ENCODE measurements around the gene TNFRSF1B.

The TNFRSF1B gene

DNA sequence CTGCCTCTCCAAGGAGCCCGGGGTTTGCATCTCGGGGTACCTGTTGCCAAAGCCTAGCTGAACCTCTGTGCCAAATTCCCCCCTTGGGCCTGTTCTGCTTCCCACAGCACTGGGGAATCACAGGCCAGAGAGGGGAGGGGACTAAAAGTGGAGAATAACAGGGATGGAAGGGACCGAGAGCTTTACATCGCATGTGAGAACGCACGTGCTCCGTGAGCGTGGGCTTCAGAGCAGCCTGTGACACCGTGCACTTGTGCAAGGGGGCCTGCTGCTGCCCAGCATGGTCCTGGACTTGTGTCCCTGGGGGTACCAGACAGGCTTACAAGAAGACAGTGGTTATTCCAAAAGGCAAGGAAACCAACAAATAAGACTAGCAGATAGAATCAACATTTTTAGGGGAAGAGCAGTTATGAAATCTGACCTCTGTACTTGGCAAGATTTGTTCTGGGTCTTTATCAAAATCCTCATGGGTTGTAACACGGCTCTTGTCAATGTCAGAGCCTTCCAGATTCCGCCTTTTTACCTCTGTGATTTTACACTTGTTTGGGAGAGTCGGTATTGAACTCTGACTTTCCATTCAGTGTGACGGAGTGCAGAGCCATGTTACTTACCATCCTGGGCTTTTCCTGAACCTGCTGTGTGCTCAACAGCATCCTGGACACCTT, 36.2 kb upstream of the TNFRSF1B start:
- H3K27ac ChIP-seq (ENCODE audit: insufficient read depth, low read length, poor library complexity, severe bottlenecking): no peak overlapping the region
- H3K4me1 ChIP-seq (ENCODE audit: control insufficient read depth, insufficient read depth, low read length, poor library complexity, severe bottlenecking): peaks cover 30% of the 10 kb centered on the region
- DNase-seq: no peak
- H3K9me3 ChIP-seq (ENCODE audit: control insufficient read depth, low read length): no peaks in the 10 kb centered on the region
- no peaks in the 10 kb centered on the region for H3K27me3 ChIP-seq (replicated peaks; ENCODE audit: control insufficient read depth, insufficient read depth, low read length, poor library complexity, severe bottlenecking)
- no peak overlapping the region for H3K4me3 ChIP-seq (ENCODE audit: insufficient read depth, low read depth, low read length, poor library complexity, severe bottlenecking)
- H3K36me3 ChIP-seq (ENCODE audit: control insufficient read depth, insufficient read depth, low read length): no peaks in the 10 kb centered on the region

DNA sequence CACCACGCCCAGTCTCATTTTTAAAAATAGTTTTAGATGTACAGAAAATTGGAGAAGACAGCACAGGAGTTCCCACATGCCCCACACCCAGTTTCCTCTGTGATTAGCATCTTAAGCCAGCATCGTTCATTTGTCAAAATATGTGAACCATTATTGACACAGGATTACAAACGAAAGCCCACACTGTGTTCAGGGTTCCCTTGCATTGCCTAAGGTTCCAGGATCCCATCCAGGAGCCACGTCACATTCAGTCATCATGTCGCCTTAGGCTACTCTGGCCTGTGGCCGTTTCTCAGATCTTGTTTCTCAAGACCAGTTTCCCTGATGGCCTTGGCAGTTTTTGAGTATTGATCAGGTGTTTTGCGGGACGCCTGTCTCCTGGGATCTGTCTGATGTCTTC, 34.7 kb upstream of the TNFRSF1B start:
- no peaks in the 10 kb centered on the region for H3K9me3 ChIP-seq (ENCODE audit: control insufficient read depth, low read length)
- H3K4me3 ChIP-seq (ENCODE audit: insufficient read depth, low read depth, low read length, poor library complexity, severe bottlenecking): no peak overlapping the region
- peak overlapping the region; percentile 65 for H3K27ac ChIP-seq (ENCODE audit: insufficient read depth, low read length, poor library complexity, severe bottlenecking)
- no peaks in the 10 kb centered on the region for H3K36me3 ChIP-seq (ENCODE audit: control insufficient read depth, insufficient read depth, low read length)
- H3K27me3 ChIP-seq (replicated peaks; ENCODE audit: control insufficient read depth, insufficient read depth, low read length, poor library complexity, severe bottlenecking): no peaks in the 10 kb centered on the region
- no peak for DNase-seq
- H3K4me1 ChIP-seq (ENCODE audit: control insufficient read depth, insufficient read depth, low read length, poor library complexity, severe bottlenecking): peaks cover 23% of the 10 kb centered on the region

DNA sequence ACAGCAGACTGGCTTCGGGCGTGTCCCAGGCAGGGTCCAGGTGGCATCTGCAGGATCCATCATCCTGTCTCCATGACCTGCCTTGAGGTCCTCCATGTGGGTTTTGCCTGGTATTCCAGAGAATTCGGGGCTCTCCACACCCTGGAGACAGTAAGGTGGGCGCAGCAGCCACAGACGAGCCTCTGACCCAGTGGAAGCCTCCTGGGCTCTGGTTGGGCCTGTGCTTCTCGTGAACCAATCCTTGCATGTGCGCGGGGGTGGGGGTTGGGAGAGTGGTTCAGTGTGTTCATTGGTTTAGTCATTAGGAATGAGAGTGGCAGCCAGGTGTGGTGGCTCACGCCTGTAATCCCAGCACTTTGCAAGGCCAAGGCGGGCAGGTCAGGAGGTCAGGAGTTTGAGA, 32.1 kb upstream of the TNFRSF1B start:
- Histone ChIP-seq H3K4me1 (ENCODE audit: control insufficient read depth, insufficient read depth, low read length, poor library complexity, severe bottlenecking) (peaks cover 23% of the 10 kb centered on the region), H3K4me3 (ENCODE audit: insufficient read depth, low read depth, low read length, poor library complexity, severe bottlenecking) (no peak overlapping the region), H3K27ac (ENCODE audit: insufficient read depth, low read length, poor library complexity, severe bottlenecking) (no peak overlapping the region), H3K9me3 (ENCODE audit: control insufficient read depth, low read length) (no peaks in the 10 kb centered on the region), H3K36me3 (ENCODE audit: control insufficient read depth, insufficient read depth, low read length) (no peaks in the 10 kb centered on the region), H3K27me3 (replicated peaks; ENCODE audit: control insufficient read depth, insufficient read depth, low read length, poor library complexity, severe bottlenecking) (no peaks in the 10 kb centered on the region)
- DNase-seq: no peak

DNA sequence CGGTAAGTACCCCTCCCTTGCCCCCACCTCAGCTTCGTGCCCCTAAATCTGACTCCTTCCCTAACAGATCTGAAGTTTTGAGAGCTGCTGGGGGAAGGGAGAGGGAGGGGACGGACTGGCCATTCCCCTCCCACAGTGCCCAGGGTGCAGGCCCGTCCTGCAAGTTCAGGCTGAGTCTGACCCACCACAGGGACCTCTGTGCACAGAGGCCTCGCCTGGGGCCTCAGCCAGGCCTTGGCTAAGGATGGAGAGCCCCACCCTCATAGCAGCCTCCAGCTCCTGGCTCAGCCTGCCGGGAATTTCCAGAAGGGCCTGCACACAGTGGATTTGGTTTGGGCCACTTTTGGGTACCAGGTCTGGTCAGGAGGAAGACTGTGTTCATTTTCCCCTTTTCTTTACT, 31.2 kb upstream of the TNFRSF1B start:
- Histone ChIP-seq H3K4me3 (ENCODE audit: insufficient read depth, low read depth, low read length, poor library complexity, severe bottlenecking) (no peak overlapping the region), H3K27ac (ENCODE audit: insufficient read depth, low read length, poor library complexity, severe bottlenecking) (no peak overlapping the region), H3K27me3 (replicated peaks; ENCODE audit: control insufficient read depth, insufficient read depth, low read length, poor library complexity, severe bottlenecking) (no peaks in the 10 kb centered on the region), H3K36me3 (ENCODE audit: control insufficient read depth, insufficient read depth, low read length) (no peaks in the 10 kb centered on the region), H3K9me3 (ENCODE audit: control insufficient read depth, low read length) (no peaks in the 10 kb centered on the region), H3K4me1 (ENCODE audit: control insufficient read depth, insufficient read depth, low read length, poor library complexity, severe bottlenecking) (peaks cover 20% of the 10 kb centered on the region)
- DNase-seq: no peak

DNA sequence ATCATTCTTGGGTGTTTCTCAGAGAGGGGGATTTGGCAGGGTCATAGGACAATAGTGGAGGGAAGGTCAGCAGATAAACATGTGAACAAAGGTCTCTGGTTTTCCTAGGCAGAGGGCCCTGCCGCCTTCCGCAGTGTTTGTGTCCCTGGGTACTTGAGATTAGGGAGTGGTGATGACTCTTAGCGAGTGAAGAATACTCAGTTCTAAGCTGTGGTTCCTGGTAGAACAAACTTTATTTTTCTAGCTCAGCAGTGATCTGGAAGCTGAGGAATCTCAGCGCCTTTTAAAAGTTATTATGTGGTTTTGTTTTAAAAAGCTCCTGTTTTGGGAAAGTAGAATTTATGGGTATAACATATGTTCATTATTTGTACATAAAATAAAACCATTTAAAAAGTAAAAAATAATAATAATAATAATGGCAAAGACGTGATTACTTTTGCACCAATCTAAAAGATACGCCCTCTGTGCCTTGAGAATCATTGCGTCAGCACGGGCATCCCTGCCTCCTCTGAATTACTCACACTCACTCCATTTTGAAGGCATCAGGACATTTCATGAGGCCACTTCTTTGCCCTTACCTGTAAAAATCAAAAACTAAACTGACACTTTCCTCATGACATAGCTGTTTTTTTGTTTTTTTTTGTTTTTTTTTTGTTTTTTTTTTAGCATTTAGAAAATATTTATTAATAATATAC, 29.7 kb upstream of the TNFRSF1B start:
- DNase-seq: no peak
- peaks cover 9% of the 10 kb centered on the region for H3K4me1 ChIP-seq (ENCODE audit: control insufficient read depth, insufficient read depth, low read length, poor library complexity, severe bottlenecking)
- no peak overlapping the region for H3K27ac ChIP-seq (ENCODE audit: insufficient read depth, low read length, poor library complexity, severe bottlenecking)
- no peaks in the 10 kb centered on the region for H3K27me3 ChIP-seq (replicated peaks; ENCODE audit: control insufficient read depth, insufficient read depth, low read length, poor library complexity, severe bottlenecking)
- H3K36me3 ChIP-seq (ENCODE audit: control insufficient read depth, insufficient read depth, low read length): no peaks in the 10 kb centered on the region
- no peak overlapping the region for H3K4me3 ChIP-seq (ENCODE audit: insufficient read depth, low read depth, low read length, poor library complexity, severe bottlenecking)
- H3K9me3 ChIP-seq (ENCODE audit: control insufficient read depth, low read length): no peaks in the 10 kb centered on the region

DNA sequence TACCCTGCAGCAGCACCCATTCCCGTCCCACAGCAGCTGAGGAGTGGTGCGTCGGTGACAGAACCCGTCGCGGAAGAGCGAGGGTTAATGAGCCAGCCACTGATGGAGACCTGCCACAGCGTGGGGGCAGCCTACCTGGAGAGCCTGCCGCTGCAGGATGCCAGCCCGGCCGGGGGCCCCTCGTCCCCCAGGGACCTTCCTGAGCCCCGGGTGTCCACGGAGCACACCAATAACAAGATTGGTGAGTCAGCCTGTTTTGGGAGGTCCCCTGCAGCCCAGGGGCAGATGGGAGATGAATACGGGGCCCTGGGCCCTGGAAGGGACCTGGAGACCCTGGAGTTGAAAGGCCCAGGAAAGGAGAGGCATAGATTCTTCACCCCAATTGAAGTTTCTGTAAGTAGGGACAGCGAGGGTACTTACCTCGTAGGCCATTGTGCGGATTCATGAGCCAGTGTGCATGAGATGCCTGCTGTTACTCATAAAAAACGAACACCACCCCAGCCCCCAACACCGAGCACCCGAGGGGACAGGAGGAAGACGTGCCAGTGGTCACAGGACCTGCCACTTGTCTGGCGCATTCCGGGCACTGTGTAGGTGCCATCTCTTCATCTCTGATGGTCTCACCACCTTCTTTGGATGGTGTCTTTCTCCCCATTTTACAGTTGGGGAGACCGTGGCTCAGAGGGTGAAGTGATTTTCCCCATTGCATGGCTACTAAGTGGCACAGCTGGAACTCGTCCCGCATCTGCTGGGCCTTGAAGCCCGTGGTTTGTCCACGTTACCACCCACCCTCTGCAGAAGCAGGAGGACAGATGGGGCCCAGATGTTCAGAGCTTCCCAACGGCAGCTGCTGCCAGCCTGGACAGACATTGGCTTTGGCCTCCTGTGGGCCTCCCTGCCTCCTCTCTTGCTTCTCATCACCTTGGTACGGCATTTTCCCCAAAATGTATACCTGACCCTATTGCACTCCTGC, 28.3 kb upstream of the TNFRSF1B start:
- DNase-seq: no peak
- no peak overlapping the region for H3K27ac ChIP-seq (ENCODE audit: insufficient read depth, low read length, poor library complexity, severe bottlenecking)
- no peaks in the 10 kb centered on the region for H3K27me3 ChIP-seq (replicated peaks; ENCODE audit: control insufficient read depth, insufficient read depth, low read length, poor library complexity, severe bottlenecking)
- no peak overlapping the region for H3K4me3 ChIP-seq (ENCODE audit: insufficient read depth, low read depth, low read length, poor library complexity, severe bottlenecking)
- no peaks in the 10 kb centered on the region for H3K9me3 ChIP-seq (ENCODE audit: control insufficient read depth, low read length)
- peaks cover 10% of the 10 kb centered on the region for H3K4me1 ChIP-seq (ENCODE audit: control insufficient read depth, insufficient read depth, low read length, poor library complexity, severe bottlenecking)
- H3K36me3 ChIP-seq (ENCODE audit: control insufficient read depth, insufficient read depth, low read length): no peaks in the 10 kb centered on the region

DNA sequence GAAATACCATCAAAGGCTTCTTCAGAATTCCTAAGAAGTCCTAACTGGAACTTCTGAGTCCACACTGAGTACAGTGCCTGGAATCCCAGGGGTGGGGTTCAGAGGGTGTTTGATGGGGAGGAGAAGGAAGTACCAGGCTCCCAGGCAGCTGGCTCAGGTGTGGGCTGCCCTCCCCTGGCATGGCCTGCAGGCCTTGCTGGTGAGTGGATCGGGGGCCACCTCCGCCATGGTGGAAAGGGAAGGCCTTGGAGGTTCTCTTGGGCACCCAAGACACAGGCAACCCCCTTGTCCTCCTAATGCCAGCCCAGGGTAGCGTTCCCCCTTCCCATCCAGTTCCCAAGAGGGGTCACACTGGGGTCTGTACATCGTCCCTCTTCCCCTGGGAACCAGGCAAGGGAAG, 26.8 kb upstream of the TNFRSF1B start:
- DNase-seq: no peak
- no peaks in the 10 kb centered on the region for H3K36me3 ChIP-seq (ENCODE audit: control insufficient read depth, insufficient read depth, low read length)
- H3K4me3 ChIP-seq (ENCODE audit: insufficient read depth, low read depth, low read length, poor library complexity, severe bottlenecking): no peak overlapping the region
- no peak overlapping the region for H3K27ac ChIP-seq (ENCODE audit: insufficient read depth, low read length, poor library complexity, severe bottlenecking)
- H3K27me3 ChIP-seq (replicated peaks; ENCODE audit: control insufficient read depth, insufficient read depth, low read length, poor library complexity, severe bottlenecking): no peaks in the 10 kb centered on the region
- peaks cover 21% of the 10 kb centered on the region for H3K4me1 ChIP-seq (ENCODE audit: control insufficient read depth, insufficient read depth, low read length, poor library complexity, severe bottlenecking)
- no peaks in the 10 kb centered on the region for H3K9me3 ChIP-seq (ENCODE audit: control insufficient read depth, low read length)

DNA sequence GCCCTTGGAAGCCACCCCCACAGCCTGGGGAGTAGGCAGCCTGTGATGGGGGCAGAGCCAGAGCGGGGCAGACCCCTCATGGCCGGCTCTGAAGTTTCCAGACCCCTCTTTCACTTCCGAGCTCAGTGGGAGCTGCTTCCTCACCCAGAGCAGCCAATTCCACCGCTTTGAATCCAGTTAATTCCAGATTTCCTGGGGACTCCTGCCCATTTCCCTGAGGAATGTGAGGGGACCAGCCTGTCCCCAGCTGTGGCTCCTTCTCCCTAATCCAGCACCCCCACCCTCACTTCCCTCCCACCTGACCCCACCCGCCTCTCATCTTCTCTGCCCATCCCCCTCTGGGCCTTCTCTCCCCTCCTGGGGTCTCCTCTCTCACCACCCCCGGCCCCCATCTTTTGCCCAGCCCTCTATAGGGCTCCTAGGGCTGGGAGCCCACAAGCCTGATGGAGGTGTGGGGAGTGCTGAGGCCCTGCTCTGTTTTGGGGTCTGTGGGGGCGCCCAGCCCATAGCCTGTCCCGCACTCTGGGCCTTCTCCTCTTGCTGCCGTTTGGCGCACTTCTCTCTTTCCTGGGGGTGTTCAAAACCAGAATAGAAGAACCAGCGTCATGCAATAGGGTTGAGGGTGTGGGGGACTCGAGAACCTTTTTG, 26.2 kb upstream of the TNFRSF1B start:
- no peaks in the 10 kb centered on the region for H3K9me3 ChIP-seq (ENCODE audit: control insufficient read depth, low read length)
- no peaks in the 10 kb centered on the region for H3K27me3 ChIP-seq (replicated peaks; ENCODE audit: control insufficient read depth, insufficient read depth, low read length, poor library complexity, severe bottlenecking)
- no peak for DNase-seq
- peaks cover 23% of the 10 kb centered on the region for H3K4me1 ChIP-seq (ENCODE audit: control insufficient read depth, insufficient read depth, low read length, poor library complexity, severe bottlenecking)
- no peaks in the 10 kb centered on the region for H3K36me3 ChIP-seq (ENCODE audit: control insufficient read depth, insufficient read depth, low read length)
- H3K4me3 ChIP-seq (ENCODE audit: insufficient read depth, low read depth, low read length, poor library complexity, severe bottlenecking): no peak overlapping the region
- H3K27ac ChIP-seq (ENCODE audit: insufficient read depth, low read length, poor library complexity, severe bottlenecking): no peak overlapping the region

DNA sequence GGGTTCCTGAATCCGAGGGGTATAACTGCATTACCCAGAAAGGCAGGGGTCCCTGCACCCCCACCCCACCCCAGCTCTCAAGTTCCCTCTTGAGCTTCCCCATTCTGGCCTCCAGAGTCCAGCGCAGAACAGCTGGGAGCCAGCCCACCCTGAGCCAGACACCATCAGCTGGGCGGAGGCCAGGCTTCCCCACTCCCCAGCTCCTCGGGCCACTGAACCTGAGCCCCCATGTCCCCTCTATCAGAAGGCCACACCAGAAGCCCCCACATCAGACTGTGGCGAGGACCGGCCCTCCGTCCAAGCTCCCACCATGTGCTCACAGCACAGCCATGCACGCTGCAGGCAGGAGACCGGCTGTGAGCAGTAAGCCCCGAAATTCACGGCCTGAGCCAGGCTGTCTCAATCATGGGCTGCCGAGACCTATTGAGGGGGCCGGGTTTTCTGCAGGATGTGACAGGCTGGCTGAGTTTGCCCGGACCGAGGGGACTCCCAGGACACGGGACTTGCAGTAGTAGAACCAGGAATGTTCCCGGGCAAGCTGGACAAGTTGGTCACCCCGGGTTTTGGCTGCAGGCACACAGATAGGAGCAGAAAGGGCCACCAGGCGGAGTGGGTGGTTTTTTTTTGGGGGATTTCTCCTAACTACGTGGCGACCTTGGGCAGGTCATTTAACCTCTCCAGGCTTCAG, 25.5 kb upstream of the TNFRSF1B start:
- Histone ChIP-seq H3K9me3 (ENCODE audit: control insufficient read depth, low read length) (no peaks in the 10 kb centered on the region), H3K4me3 (ENCODE audit: insufficient read depth, low read depth, low read length, poor library complexity, severe bottlenecking) (no peak overlapping the region), H3K36me3 (ENCODE audit: control insufficient read depth, insufficient read depth, low read length) (no peaks in the 10 kb centered on the region), H3K27ac (ENCODE audit: insufficient read depth, low read length, poor library complexity, severe bottlenecking) (no peak overlapping the region), H3K27me3 (replicated peaks; ENCODE audit: control insufficient read depth, insufficient read depth, low read length, poor library complexity, severe bottlenecking) (no peaks in the 10 kb centered on the region), H3K4me1 (ENCODE audit: control insufficient read depth, insufficient read depth, low read length, poor library complexity, severe bottlenecking) (peaks cover 24% of the 10 kb centered on the region)
- no peak for DNase-seq

Measured in effector memory CD4-positive, alpha-beta T cell (primary cell).